Measurements from ENCODE around the gene LRMDA. TPM values are rescaled to one million over a fixed set of nuclear protein-coding genes. Genes with fewer than 3 reads are reported as not detected.

The LRMDA gene
- total RNA-seq, 1 donor from 2014 or later = 18.7 TPM

GRCh38 chr10:75461672-75462649 lies 30.5 kb downstream of the LRMDA start:
- Histone ChIP-seq H3K4me3 (ENCODE audit: low read depth, low read length) (no peak overlapping the region), H3K27me3 (ENCODE audit: control insufficient read depth, insufficient read depth, low read length) (no peaks in the 10 kb centered on the region), H3K36me3 (ENCODE audit: control insufficient read depth, insufficient read depth, low read length) (no peaks in the 10 kb centered on the region)
- DNase-seq (ENCODE audit: low read depth) = no peak
- TF ChIP-seq CTCF (IDR thresholded peaks at IDR 0.05; ENCODE audit: insufficient read depth, low read length, poor library complexity, severe bottlenecking) = no peak

GRCh38 chr10:75462865-75463264 lies 31.4 kb downstream of the LRMDA start:
- TF ChIP-seq CTCF (IDR thresholded peaks at IDR 0.05; ENCODE audit: insufficient read depth, low read length, poor library complexity, severe bottlenecking) = no peak
- H3K36me3 ChIP-seq (ENCODE audit: control insufficient read depth, insufficient read depth, low read length) = no peaks in the 10 kb centered on the region
- no peaks in the 10 kb centered on the region for H3K27me3 ChIP-seq (ENCODE audit: control insufficient read depth, insufficient read depth, low read length)
- DNase-seq (ENCODE audit: low read depth) = no peak
- H3K4me3 ChIP-seq (ENCODE audit: low read depth, low read length) = no peak overlapping the region

GRCh38 chr10:75464478-75465449 lies 33.3 kb downstream of the LRMDA start:
- Histone ChIP-seq H3K27me3 (ENCODE audit: control insufficient read depth, insufficient read depth, low read length) (no peaks in the 10 kb centered on the region), H3K36me3 (ENCODE audit: control insufficient read depth, insufficient read depth, low read length) (no peaks in the 10 kb centered on the region), H3K4me3 (ENCODE audit: low read depth, low read length) (no peak overlapping the region)
- no peak for TF ChIP-seq CTCF (IDR thresholded peaks at IDR 0.05; ENCODE audit: insufficient read depth, low read length, poor library complexity, severe bottlenecking)
- no peak for DNase-seq (ENCODE audit: low read depth)

- no peaks in the 10 kb centered on the region for H3K27me3 ChIP-seq (ENCODE audit: control insufficient read depth, insufficient read depth, low read length)
- DNase-seq (ENCODE audit: low read depth) = no peak
These were observed 34.0 kb downstream of the LRMDA start for GRCh38 chr10:75465450-75465827.

GRCh38 chr10:75466001-75466400 lies 34.6 kb downstream of the LRMDA start:
- no peak for DNase-seq (ENCODE audit: low read depth)
- no peak for TF ChIP-seq CTCF (IDR thresholded peaks at IDR 0.05; ENCODE audit: insufficient read depth, low read length, poor library complexity, severe bottlenecking)
- Histone ChIP-seq H3K4me3 (ENCODE audit: low read depth, low read length) (no peak overlapping the region), H3K27me3 (ENCODE audit: control insufficient read depth, insufficient read depth, low read length) (no peaks in the 10 kb centered on the region), H3K36me3 (ENCODE audit: control insufficient read depth, insufficient read depth, low read length) (no peaks in the 10 kb centered on the region)

More at GRCh38 chr10:75465450-75465827, 34.0 kb downstream of the LRMDA start:
- TF ChIP-seq CTCF (IDR thresholded peaks at IDR 0.05; ENCODE audit: insufficient read depth, low read length, poor library complexity, severe bottlenecking) = no peak
- Histone ChIP-seq H3K36me3 (ENCODE audit: control insufficient read depth, insufficient read depth, low read length) (no peaks in the 10 kb centered on the region), H3K4me3 (ENCODE audit: low read depth, low read length) (no peak overlapping the region)
